Liver (tissue), 9 donors: ENCODE measurements around the gene ARHGAP4. TPM values are rescaled to one million over a fixed set of nuclear protein-coding genes. Genes with fewer than 3 reads are reported as not detected.

Source experiments
- DNase-seq: peaks from one replicate; pipeline ENCODE4 v3.0.0-alpha.2; 2017; ENCODE audit warnings: low spot score
- H3K27ac ChIP-seq, 2 donors: one replicate each; pipeline ENCODE4 v1.7.0; 2013; ENCODE audit warnings: inconsistent platforms in 2 of 2, low read length in 2 of 2, control low read depth in 1 of 2, low read depth in 1 of 2, mild to moderate bottlenecking in 1 of 2
- H3K27me3 ChIP-seq, 4 donors: one replicate each; pipeline versions ENCODE4 v1.6.1 to v1.7.0; 2013; ENCODE audit warnings: low read length in 3 of 4, inconsistent platforms in 1 of 4, mild to moderate bottlenecking in 1 of 4, moderate library complexity in 1 of 4; ENCODE audit not compliant: control insufficient read depth in 4 of 4, insufficient read depth in 4 of 4
- H3K36me3 ChIP-seq, 4 donors: one replicate each; pipeline versions ENCODE4 v1.6.1 to v1.7.0; 2013; ENCODE audit warnings: low read length in 3 of 4, mild to moderate bottlenecking in 3 of 4, low read depth in 1 of 4, moderate library complexity in 1 of 4; ENCODE audit not compliant: control insufficient read depth in 4 of 4, insufficient read depth in 3 of 4
- H3K4me1 ChIP-seq, 4 donors: one replicate each; pipeline versions ENCODE4 v1.6.1 to v1.7.0; 2013; ENCODE audit warnings: low read length in 3 of 4, mild to moderate bottlenecking in 3 of 4, moderate library complexity in 1 of 4; ENCODE audit not compliant: control insufficient read depth in 4 of 4, insufficient read depth in 4 of 4
- H3K4me3 ChIP-seq, 3 donors: one replicate each; pipeline versions ENCODE4 v1.6.1 to v1.7.0; 2013; ENCODE audit warnings: low read length in 3 of 3, control low read depth in 1 of 3, low read depth in 1 of 3, mild to moderate bottlenecking in 1 of 3
- H3K9ac ChIP-seq, 2 donors: one replicate each; pipeline ENCODE4 v1.7.0; 2013; ENCODE audit warnings: low read length in 2 of 2, mild to moderate bottlenecking in 2 of 2, moderate library complexity in 2 of 2, control low read depth in 1 of 2, low read depth in 1 of 2
- H3K9me3 ChIP-seq, 4 donors: one replicate each; pipeline versions ENCODE4 v1.6.1 to v1.7.0; 2013; ENCODE audit warnings: low read length in 3 of 4; ENCODE audit not compliant: control insufficient read depth in 4 of 4
- ATF3 ChIP-seq: IDR thresholded peaks from 2 replicates; pipeline ENCODE4 v1.6.1; 2016; ENCODE audit warnings: antibody characterized with exemption
- CTCF ChIP-seq: fragments of 150-350 bp; IDR thresholded peaks from 2 replicates; pipeline ENCODE4 v1.5.1; 2017; ENCODE audit warnings: improper control_type of control experiment, low read depth, low read length; ENCODE audit not compliant: missing input control
- EGR1 ChIP-seq, 2 donors: IDR thresholded peaks; 2 replicates each; pipeline ENCODE4 v1.6.1; 2016 to 2018; ENCODE audit warnings: antibody characterized with exemption in 2 of 2, low read depth in 2 of 2
- FOXA1 ChIP-seq: IDR thresholded peaks from 2 replicates; pipeline ENCODE4 v1.6.1; 2016; ENCODE audit warnings: antibody characterized with exemption
- FOXA2 ChIP-seq: IDR thresholded peaks from 2 replicates; pipeline ENCODE4 v1.6.1; 2016; ENCODE audit warnings: antibody characterized with exemption
- GABPA ChIP-seq, 2 donors: IDR thresholded peaks in 1 of 2; conservative IDR thresholded peaks in 1 of 2; 2 replicates each; pipeline ENCODE4 v1.6.1; 2016; ENCODE audit warnings: antibody characterized with exemption in 2 of 2, mild to moderate bottlenecking in 1 of 2, moderate library complexity in 1 of 2
- HNF4A ChIP-seq, 2 donors: conservative IDR thresholded peaks; 2 replicates each; pipeline ENCODE4 v1.6.1; 2016; ENCODE audit warnings: antibody characterized with exemption in 2 of 2, mild to moderate bottlenecking in 2 of 2
- HNF4G ChIP-seq: IDR thresholded peaks from 2 replicates; pipeline ENCODE4 v1.6.1; 2016; ENCODE audit warnings: antibody characterized with exemption
- JUND ChIP-seq, 2 donors: IDR thresholded peaks; 2 replicates each; pipeline ENCODE4 v1.6.1; 2016; ENCODE audit warnings: antibody characterized with exemption in 2 of 2
- MAX ChIP-seq: IDR thresholded peaks from 2 replicates; pipeline ENCODE4 v1.6.1; 2016; ENCODE audit warnings: antibody characterized with exemption
- NR2F2 ChIP-seq: IDR thresholded peaks from 2 replicates; pipeline ENCODE4 v1.6.1; 2016; ENCODE audit warnings: antibody characterized with exemption
- RAD21 ChIP-seq, 2 donors: IDR thresholded peaks; 2 replicates each; pipeline ENCODE4 v1.6.1; 2016; ENCODE audit warnings: antibody characterized with exemption in 2 of 2, mild to moderate bottlenecking in 2 of 2
- REST ChIP-seq: IDR thresholded peaks from 2 replicates; pipeline ENCODE4 v1.6.1; 2016; ENCODE audit warnings: antibody characterized with exemption, mild to moderate bottlenecking
- RXRA ChIP-seq, 2 donors: IDR thresholded peaks; 2 replicates each; pipeline ENCODE4 v1.6.1; 2017 to 2018; ENCODE audit warnings: antibody characterized with exemption in 2 of 2, mild to moderate bottlenecking in 1 of 2
- SP1 ChIP-seq: IDR thresholded peaks from 2 replicates; pipeline ENCODE4 v1.6.1; 2018; ENCODE audit warnings: antibody characterized with exemption, mild to moderate bottlenecking
- TAF1 ChIP-seq: conservative IDR thresholded peaks from 2 replicates; pipeline ENCODE4 v1.6.1; 2016; ENCODE audit warnings: antibody characterized with exemption, mild to moderate bottlenecking
- YY1 ChIP-seq: IDR thresholded peaks from 2 replicates; pipeline ENCODE4 v1.6.1; 2016; ENCODE audit warnings: antibody characterized with exemption, mild to moderate bottlenecking
- ZBTB33 ChIP-seq: IDR thresholded peaks from 2 replicates; pipeline ENCODE4 v1.6.1; 2016; ENCODE audit warnings: antibody characterized with exemption
- WGBS: extraction: QIAGEN DNeasy Blood & Tissue Kit; methylation state at CpG from one replicate; pipeline ENCODE4 v1.1.7; 2013; 5-methylcytosine and 5-hydroxymethylcytosine counted together
- polyA plus RNA-seq, 2 donors: library from polyadenylated mRNA; stranded (reverse) in 1 of 2; unstranded in 1 of 2; fragments of 200-250 nt in 1 of 2; fragments of >200 nt in 1 of 2; fragmentation: Nextera tagmentation in 1 of 2; extraction: Ambion mirVana in 1 of 2; gene quantifications; one replicate each; pipeline versions ENCODE4 v1.2.1 to v1.2.3, GENCODE V29; 2013 to 2015
- total RNA-seq, 2 donors: library from RNA; depleted of rRNA; stranded (reverse); fragments of >200 nt; gene quantifications; one replicate each; pipeline ENCODE4 v1.2.3, GENCODE V29; 2014
- donor health status: healthy.
- donor health status: healthy.
- donor health status: healthy.
- donor health status: healthy.
- donor health status: healthy.

The ARHGAP4 gene
- total and polyA plus RNA-seq, 4 donors = 3.3 to 28.1 (median 10.2) TPM

- Histone ChIP-seq H3K36me3 (peaks cover 19 to 85% (median 31%) of the 10 kb centered on the region in 4 donors), H3K9ac (no peak overlapping the region), H3K27ac (no peak overlapping the region), H3K27me3 (no peaks in the 10 kb centered on the region), H3K9me3 (no peaks in the 10 kb centered on the region), H3K4me3 (no peak overlapping the region), H3K4me1 (peaks cover 0 to 5% (median 0%) of the 10 kb centered on the region in 4 donors)
- peak; percentile 81 for DNase-seq
- TF ChIP-seq REST (no peak), CTCF (peak; percentile 93), HNF4A (conservative IDR thresholded peaks at IDR 0.05) (no peak), RAD21 (IDR thresholded peaks at IDR 0.05) (peak; percentile 78 to 94), NR2F2 (no peak), MAX (no peak)
- WGBS = 37% methylated on average over 33 of the region's 33 CpGs
Measured at GRCh38 chrX:153953342-153953830, 27.3 kb upstream of the ARHGAP4 start.

- 96% methylated on average over 32 of the region's 32 CpGs for WGBS
- Histone ChIP-seq H3K4me3 (no peak overlapping the region), H3K9me3 (no peaks in the 10 kb centered on the region), H3K36me3 (peaks cover 11 to 77% (median 25%) of the 10 kb centered on the region in 4 donors), H3K9ac (no peak overlapping the region), H3K27me3 (no peaks in the 10 kb centered on the region), H3K4me1 (peaks cover 0 to 5% (median 0%) of the 10 kb centered on the region in 4 donors), H3K27ac (no peak overlapping the region)
- DNase-seq = no peak
- TF ChIP-seq SP1 = no peak
Measured at GRCh38 chrX:153952373-153953026, 26.4 kb upstream of the ARHGAP4 start.

- H3K4me3 ChIP-seq = no peak overlapping the region
- no peak overlapping the region for H3K9ac ChIP-seq
- WGBS = 97% methylated on average over 28 of the region's 28 CpGs
- no peak overlapping the region for H3K27ac ChIP-seq
- H3K36me3 ChIP-seq = peaks cover 6 to 70% (median 22%) of the 10 kb centered on the region in 4 donors
- no peak for DNase-seq
- no peaks in the 10 kb centered on the region for H3K27me3 ChIP-seq
- no peaks in the 10 kb centered on the region for H3K9me3 ChIP-seq
- peaks cover 0 to 5% (median 0%) of the 10 kb centered on the region in 4 donors for H3K4me1 ChIP-seq
- TF ChIP-seq FOXA1 = no peak
- no peak for TF ChIP-seq GABPA (IDR thresholded peaks at IDR 0.05 in 1 of 2, conservative IDR thresholded peaks at IDR 0.05 in 1 of 2)
- no peak for TF ChIP-seq HNF4G
- TF ChIP-seq SP1 = no peak
- no peak for TF ChIP-seq FOXA2
- no peak for TF ChIP-seq ZBTB33
- TF ChIP-seq EGR1 (IDR thresholded peaks at IDR 0.05; ENCODE audit: low read depth in 2 of 2) = no peak
- no peak for TF ChIP-seq JUND (IDR thresholded peaks at IDR 0.05)
- no peak for TF ChIP-seq RXRA (IDR thresholded peaks at IDR 0.05)
- no peak for TF ChIP-seq MAX
- no peak for TF ChIP-seq HNF4A (conservative IDR thresholded peaks at IDR 0.05)
- no peak for TF ChIP-seq ATF3
- no peak for TF ChIP-seq TAF1
- TF ChIP-seq RAD21 (IDR thresholded peaks at IDR 0.05) = no peak
- no peak for TF ChIP-seq NR2F2
- TF ChIP-seq YY1 = no peak
Measured at GRCh38 chrX:153951683-153952372, 25.8 kb upstream of the ARHGAP4 start.
